Smooth muscle cell (in vitro differentiated cells): Measurements from ENCODE around the gene HPCAL4. TPM values are rescaled to one million over a fixed set of nuclear protein-coding genes. Genes with fewer than 3 reads are reported as not detected.

Source experiments
- DNase-seq: peaks from one replicate; lab custom pipeline; 2025; ENCODE audit not compliant: unreplicated experiment; lab: John Stamatoyannopoulos, UW
- H2AFZ ChIP-seq: fragments of 200-600 bp; sonication (generic); 2 replicates; pipeline ENCODE4 v1.6.0; 2016; ENCODE audit warnings: antibody characterized with exemption, low read depth, mild to moderate bottlenecking
- H3F3A ChIP-seq: fragments of 200-600 bp; sonication (generic); 2 replicates; pipeline ENCODE4 v1.6.0; 2017; ENCODE audit warnings: antibody characterized with exemption, low read depth
- H3K27ac ChIP-seq: fragments of 200-600 bp; sonication (generic); 2 replicates; pipeline ENCODE4 v1.5.1; 2016; ENCODE audit warnings: low read depth, mild to moderate bottlenecking
- H3K27me3 ChIP-seq: fragments of 200-600 bp; sonication (generic); 2 replicates; pipeline ENCODE4 v1.6.1; 2016; ENCODE audit warnings: low read depth, mild to moderate bottlenecking
- H3K36me3 ChIP-seq: fragments of 200-600 bp; sonication (generic); 2 replicates; pipeline ENCODE4 v1.5.1; 2016; ENCODE audit warnings: low read depth
- H3K4me1 ChIP-seq: fragments of 200-600 bp; sonication (generic); 2 replicates; pipeline ENCODE4 v1.5.1; 2016; ENCODE audit warnings: low read depth
- H3K4me2 ChIP-seq: fragments of 200-600 bp; sonication (generic); 2 replicates; pipeline ENCODE4 v1.6.0; 2016; ENCODE audit warnings: mild to moderate bottlenecking
- H3K4me3 ChIP-seq: fragments of 200-600 bp; sonication (generic); 2 replicates; pipeline ENCODE4 v1.5.1; 2016; ENCODE audit warnings: mild to moderate bottlenecking
- H3K79me2 ChIP-seq: fragments of 200-600 bp; sonication (generic); 2 replicates; pipeline ENCODE4 v1.6.0; 2016; ENCODE audit warnings: low read depth, mild to moderate bottlenecking
- H3K9ac ChIP-seq: fragments of 200-600 bp; sonication (generic); 2 replicates; pipeline ENCODE4 v1.6.0; 2016; ENCODE audit warnings: low read depth
- H3K9me3 ChIP-seq: fragments of 200-600 bp; sonication (generic); replicated peaks from 2 replicates; pipeline ENCODE4 v1.5.1; 2016; ENCODE audit warnings: low read depth
- H4K20me1 ChIP-seq: fragments of 200-600 bp; sonication (generic); 2 replicates; pipeline ENCODE4 v1.6.0; 2016; ENCODE audit warnings: low read depth
- WGBS: methylation state at CpG from one replicate; pipeline ENCODE4 v1.1.7; 2016; ENCODE audit warnings: low lambda C conversion rate; 5-methylcytosine and 5-hydroxymethylcytosine counted together
- polyA plus RNA-seq: library from polyadenylated mRNA; unstranded; fragments of >200 nt; fragmentation: Nextera tagmentation; extraction: Ambion mirVana; gene quantifications from 2 replicates; pipeline ENCODE4 v1.2.1, GENCODE V29; 2016
- total RNA-seq: library from RNA; depleted of rRNA; stranded (reverse); fragments of >200 nt; gene quantifications from 2 replicates; pipeline ENCODE4 v1.2.3, GENCODE V29; 2014
- TF ChIP-seq, protein P1 (sequence below): fragments of 200-600 bp; sonication (generic); IDR thresholded peaks from 2 replicates; pipeline ENCODE4 v1.5.1; 2017; ENCODE audit warnings: borderline replicate concordance, mild to moderate bottlenecking, antibody characterized with exemption; ENCODE audit not compliant: insufficient read depth, poor library complexity, severe bottlenecking

The HPCAL4 gene
- total and polyA plus RNA-seq, 2 experiments from 2014 or later = 0.04 TPM; not detected in 1

DNA sequence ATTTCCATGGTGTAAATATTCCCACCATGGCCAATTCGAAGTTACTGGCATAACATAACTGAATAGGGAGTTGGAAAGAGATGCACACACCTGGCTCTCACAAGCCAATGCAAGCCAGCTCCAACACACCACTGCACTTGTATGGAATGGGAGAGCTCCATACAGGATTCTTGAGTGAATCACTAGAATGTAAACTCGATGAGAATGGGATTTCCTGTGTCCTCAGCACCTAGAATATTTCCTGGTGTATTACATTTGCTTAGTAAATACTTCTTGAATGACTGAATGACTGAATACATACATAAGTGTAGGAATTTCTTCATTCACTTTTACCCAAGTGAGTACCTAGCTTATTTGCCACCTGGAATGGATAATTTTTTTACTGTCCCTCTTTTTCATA is 31.3 kb upstream of the HPCAL4 start:
- Histone ChIP-seq H3K9ac (no peak overlapping the region), H3K4me2 (no peak overlapping the region), H3K27me3 (peaks cover 84% of the 10 kb centered on the region), H3K36me3 (no peaks in the 10 kb centered on the region), H3K4me1 (no peaks in the 10 kb centered on the region), H3K4me3 (no peak overlapping the region), H3F3A (no peaks in the 10 kb centered on the region), H3K79me2 (no peaks in the 10 kb centered on the region), H2AFZ (no peak overlapping the region), H3K9me3 (no peaks in the 10 kb centered on the region), H4K20me1 (no peaks in the 10 kb centered on the region), H3K27ac (no peak overlapping the region)
- 32% methylated on average over 2 of the region's 2 CpGs for WGBS
- no peak for DNase-seq
- TF ChIP-seq, protein P1, sequence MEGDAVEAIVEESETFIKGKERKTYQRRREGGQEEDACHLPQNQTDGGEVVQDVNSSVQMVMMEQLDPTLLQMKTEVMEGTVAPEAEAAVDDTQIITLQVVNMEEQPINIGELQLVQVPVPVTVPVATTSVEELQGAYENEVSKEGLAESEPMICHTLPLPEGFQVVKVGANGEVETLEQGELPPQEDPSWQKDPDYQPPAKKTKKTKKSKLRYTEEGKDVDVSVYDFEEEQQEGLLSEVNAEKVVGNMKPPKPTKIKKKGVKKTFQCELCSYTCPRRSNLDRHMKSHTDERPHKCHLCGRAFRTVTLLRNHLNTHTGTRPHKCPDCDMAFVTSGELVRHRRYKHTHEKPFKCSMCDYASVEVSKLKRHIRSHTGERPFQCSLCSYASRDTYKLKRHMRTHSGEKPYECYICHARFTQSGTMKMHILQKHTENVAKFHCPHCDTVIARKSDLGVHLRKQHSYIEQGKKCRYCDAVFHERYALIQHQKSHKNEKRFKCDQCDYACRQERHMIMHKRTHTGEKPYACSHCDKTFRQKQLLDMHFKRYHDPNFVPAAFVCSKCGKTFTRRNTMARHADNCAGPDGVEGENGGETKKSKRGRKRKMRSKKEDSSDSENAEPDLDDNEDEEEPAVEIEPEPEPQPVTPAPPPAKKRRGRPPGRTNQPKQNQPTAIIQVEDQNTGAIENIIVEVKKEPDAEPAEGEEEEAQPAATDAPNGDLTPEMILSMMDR = no peak

DNA sequence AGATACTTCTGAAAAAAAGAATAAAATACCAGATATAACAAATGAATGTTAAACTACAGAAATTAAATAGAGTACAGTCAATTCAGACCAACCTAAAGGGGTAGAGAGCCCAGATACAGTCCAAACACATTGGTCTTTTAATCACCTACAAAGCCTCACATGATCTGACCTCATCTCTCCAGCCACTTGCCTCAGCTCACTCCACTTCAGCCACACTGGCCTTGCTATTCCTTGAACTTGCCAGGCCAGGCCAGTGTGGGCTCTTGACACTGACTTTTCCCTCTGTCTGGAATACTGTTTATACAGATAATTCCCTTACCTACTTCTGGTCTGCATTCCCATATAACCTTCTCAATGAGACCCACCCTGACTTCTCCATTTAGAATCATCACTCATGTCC is 30.4 kb upstream of the HPCAL4 start:
- H3K27me3 ChIP-seq = peaks cover 84% of the 10 kb centered on the region
- H3K4me3 ChIP-seq = no peak overlapping the region
- H3K4me2 ChIP-seq = no peak overlapping the region

DNA sequence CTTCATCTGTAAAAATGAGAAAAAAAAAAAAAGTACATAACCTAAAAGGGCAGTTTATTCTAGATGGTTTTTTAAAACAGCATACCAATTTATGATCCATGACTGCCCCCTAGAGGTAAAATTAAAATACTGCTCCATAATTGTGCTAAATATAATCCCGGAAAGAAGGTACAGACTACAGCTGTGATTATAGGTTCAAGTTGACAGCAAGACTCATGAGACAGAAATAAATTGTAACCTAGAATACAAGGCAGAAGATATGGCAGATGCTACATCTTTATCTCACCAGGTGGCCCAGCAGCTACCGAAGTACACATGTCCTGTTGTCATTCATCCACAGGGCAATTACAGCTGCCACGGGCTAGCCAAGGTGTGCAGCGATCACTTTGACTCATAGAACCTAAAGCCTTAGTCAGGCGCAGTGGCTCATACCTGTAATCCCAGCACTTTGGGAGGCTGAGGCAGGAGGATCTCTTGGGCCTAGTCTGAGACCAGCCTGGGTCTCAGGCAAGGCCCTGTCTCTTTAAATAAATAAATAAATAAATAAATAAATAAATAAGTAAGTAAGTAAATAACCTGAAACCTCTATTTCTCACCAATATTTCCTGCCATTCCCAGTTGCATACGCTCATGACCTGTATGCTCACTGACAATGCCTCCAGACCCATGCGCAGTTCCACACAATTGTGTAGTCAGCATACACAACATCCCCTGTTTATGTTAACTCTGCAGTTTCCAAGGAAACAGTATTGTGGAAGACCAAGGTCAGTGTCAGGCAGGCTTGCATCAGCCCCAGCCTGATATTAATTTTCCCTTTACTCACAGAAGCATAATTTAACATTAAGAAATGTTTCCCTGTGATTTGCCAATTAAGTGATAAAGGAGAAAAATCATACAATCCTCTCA is 29.1 kb upstream of the HPCAL4 start:
- DNase-seq = no peak
- H3K9me3 ChIP-seq = no peaks in the 10 kb centered on the region
- H3K9ac ChIP-seq = no peak overlapping the region
- WGBS = 50% methylated on average over 7 of the region's 7 CpGs
- H4K20me1 ChIP-seq = no peaks in the 10 kb centered on the region
- H3K4me3 ChIP-seq = no peak overlapping the region
- no peaks in the 10 kb centered on the region for H3F3A ChIP-seq
- H3K79me2 ChIP-seq = no peaks in the 10 kb centered on the region
- TF ChIP-seq, protein P1 = peak; percentile 72
- peaks cover 84% of the 10 kb centered on the region for H3K27me3 ChIP-seq
- no peak overlapping the region for H3K4me2 ChIP-seq
- no peak overlapping the region for H2AFZ ChIP-seq
- no peaks in the 10 kb centered on the region for H3K36me3 ChIP-seq
- H3K27ac ChIP-seq = no peak overlapping the region
- H3K4me1 ChIP-seq = no peaks in the 10 kb centered on the region

More for the DNA sequence above, 30.4 kb upstream of the HPCAL4 start:
- Histone ChIP-seq H3F3A (no peaks in the 10 kb centered on the region), H3K27ac (no peak overlapping the region), H3K9me3 (no peaks in the 10 kb centered on the region), H3K79me2 (no peaks in the 10 kb centered on the region), H3K9ac (no peak overlapping the region), H2AFZ (no peak overlapping the region), H3K36me3 (no peaks in the 10 kb centered on the region), H4K20me1 (no peaks in the 10 kb centered on the region), H3K4me1 (no peaks in the 10 kb centered on the region)
- TF ChIP-seq, protein P1 = no peak
- no peak for DNase-seq

DNA sequence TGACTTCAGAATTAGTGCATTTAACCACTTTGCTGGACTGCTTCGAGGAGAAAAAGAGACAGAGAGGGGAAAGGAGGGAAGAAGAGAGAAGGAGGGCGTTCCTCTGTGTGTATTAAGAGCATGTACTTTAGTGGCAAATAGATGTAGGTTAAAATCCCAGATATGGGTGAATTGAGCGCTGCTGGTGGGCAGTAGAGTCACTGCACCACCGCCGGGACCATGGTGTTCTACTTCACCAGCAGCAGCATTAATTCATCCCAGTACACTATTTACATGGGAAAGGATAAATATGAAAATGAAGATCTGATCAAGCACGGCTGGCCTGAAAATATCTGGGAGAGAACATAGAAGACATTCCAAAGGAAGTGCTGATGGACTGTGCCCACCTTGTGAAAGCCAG is 26.6 kb upstream of the HPCAL4 start:
- TF ChIP-seq, protein P1 = no peak
- Histone ChIP-seq H3K27me3 (peaks cover 86% of the 10 kb centered on the region), H3K79me2 (no peaks in the 10 kb centered on the region), H2AFZ (no peak overlapping the region), H3K27ac (no peak overlapping the region), H3K4me3 (no peak overlapping the region), H3K4me2 (no peak overlapping the region), H3K9me3 (no peaks in the 10 kb centered on the region), H3K9ac (no peak overlapping the region), H3F3A (no peaks in the 10 kb centered on the region), H3K4me1 (no peaks in the 10 kb centered on the region), H4K20me1 (no peaks in the 10 kb centered on the region), H3K36me3 (no peaks in the 10 kb centered on the region)
- WGBS = 33% methylated on average over 6 of the region's 6 CpGs
- no peak for DNase-seq
